Trophoblast cell (in vitro differentiated cells and primary cell): ENCODE data around the gene NOP56.
A peak's percentile ranks its signal among the peaks of the same experiment; 100 is the strongest.

Experiments
- DNase-seq, 2 donors: peaks; one replicate each; pipeline ENCODE4 v3.0.0-alpha.2; 2016
- H2AFZ ChIP-seq: 2 replicates; pipeline ENCODE4 v1.6.1; 2013; ENCODE audit warnings: low read length, moderate library complexity, mild to moderate bottlenecking; ENCODE audit not compliant: insufficient read depth, poor library complexity
- H2AK5ac ChIP-seq: 2 replicates; pipeline ENCODE4 v1.6.1; 2013; ENCODE audit warnings: mild to moderate bottlenecking, low read length
- H2BK120ac ChIP-seq: 2 replicates; pipeline ENCODE4 v1.6.1; 2013; ENCODE audit warnings: low read length, mild to moderate bottlenecking, moderate library complexity; ENCODE audit not compliant: insufficient read depth, poor library complexity
- H2BK12ac ChIP-seq: 2 replicates; pipeline ENCODE4 v1.6.1; 2013; ENCODE audit warnings: mild to moderate bottlenecking, low read length, moderate library complexity
- H2BK5ac ChIP-seq: 2 replicates; pipeline ENCODE4 v1.6.1; 2013; ENCODE audit warnings: low read length, low read depth, moderate library complexity, mild to moderate bottlenecking; ENCODE audit not compliant: poor library complexity
- H3K14ac ChIP-seq: 2 replicates; pipeline ENCODE4 v1.6.1; 2013; ENCODE audit warnings: mild to moderate bottlenecking, low read length
- H3K18ac ChIP-seq: 2 replicates; pipeline ENCODE4 v1.6.1; 2013; ENCODE audit warnings: mild to moderate bottlenecking, low read length
- H3K23ac ChIP-seq: 2 replicates; pipeline ENCODE4 v1.6.1; 2013; ENCODE audit warnings: low read length
- H3K27ac ChIP-seq: 2 replicates; pipeline ENCODE4 v1.5.1; 2013; ENCODE audit warnings: low read depth, mild to moderate bottlenecking, inconsistent platforms, low read length, moderate library complexity
- H3K27me3 ChIP-seq: 2 replicates; pipeline ENCODE4 v1.6.1; 2013; ENCODE audit warnings: inconsistent platforms, mild to moderate bottlenecking, low read length, moderate library complexity; ENCODE audit not compliant: insufficient read depth
- H3K36me3 ChIP-seq, 2 experiments: 1 replicate in 1 of 2; 2 replicates in 1 of 2; pipeline ENCODE4 v1.6.1; 2013; ENCODE audit warnings: low read length in 2 of 2, mild to moderate bottlenecking in 2 of 2, moderate library complexity in 1 of 2; ENCODE audit not compliant: insufficient read depth in 2 of 2, control insufficient read depth in 1 of 2
- H3K4ac ChIP-seq: 2 replicates; pipeline ENCODE4 v1.6.1; 2013; ENCODE audit warnings: low read depth, mild to moderate bottlenecking, low read length, moderate library complexity
- H3K4me1 ChIP-seq, 2 experiments: 1 replicate in 1 of 2; 2 replicates in 1 of 2; pipeline ENCODE4 v1.6.1; 2013; ENCODE audit warnings: low read length in 2 of 2, mild to moderate bottlenecking in 2 of 2, moderate library complexity in 1 of 2; ENCODE audit not compliant: insufficient read depth in 2 of 2, control insufficient read depth in 1 of 2
- H3K4me2 ChIP-seq: 2 replicates; pipeline ENCODE4 v1.6.1; 2013; ENCODE audit warnings: inconsistent platforms, mild to moderate bottlenecking, low read length, moderate library complexity
- H3K4me3 ChIP-seq: 2 replicates; pipeline ENCODE4 v1.5.1; 2013; ENCODE audit warnings: mild to moderate bottlenecking, low read depth, low read length, inconsistent platforms
- H3K79me1 ChIP-seq: one replicate; pipeline ENCODE4 v1.6.1; 2013; ENCODE audit warnings: low read length
- H3K79me2 ChIP-seq: 2 replicates; pipeline ENCODE4 v1.6.1; 2013; ENCODE audit warnings: low read length, mild to moderate bottlenecking; ENCODE audit not compliant: control insufficient read depth, insufficient read depth, poor library complexity
- H3K9ac ChIP-seq: 2 replicates; pipeline ENCODE4 v1.6.1; 2013; ENCODE audit warnings: mild to moderate bottlenecking, low read length
- H3K9me3 ChIP-seq: 2 replicates; pipeline ENCODE4 v1.6.1; 2013; ENCODE audit warnings: low read depth, mild to moderate bottlenecking, control low read depth, inconsistent platforms, low read length; ENCODE audit not compliant: insufficient read depth
- H4K12ac ChIP-seq: 2 replicates; pipeline ENCODE4 v1.6.1; 2013; ENCODE audit warnings: low read depth, mild to moderate bottlenecking, low read length, moderate library complexity
- H4K8ac ChIP-seq: 2 replicates; pipeline ENCODE4 v1.6.1; 2013; ENCODE audit warnings: low read depth, mild to moderate bottlenecking, low read length, moderate library complexity
- H4K91ac ChIP-seq: one replicate; pipeline ENCODE4 v1.6.1; 2013; ENCODE audit warnings: low read depth, mild to moderate bottlenecking, low read length, moderate library complexity
- WGBS: extraction: QIAGEN DNeasy Blood & Tissue Kit; methylation state at CpG from one replicate; pipeline ENCODE4 v1.1.7; 2013; ENCODE audit warnings: missing lambda C conversion rate; ENCODE audit not compliant: insufficient read length, insufficient coverage; ENCODE audit errors: extremely low coverage; 5-methylcytosine and 5-hydroxymethylcytosine counted together

NOP56 gene

GRCh38 chr20:2691127-2691526 is 38.7 kb downstream of the NOP56 start:
- Histone ChIP-seq H3K4me3 (no peak overlapping the region), H3K27ac (no peak overlapping the region), H3K36me3 (no peaks in the 10 kb centered on the region), H2AFZ (no peak overlapping the region), H2BK5ac (no peak overlapping the region), H3K79me2 (no peaks in the 10 kb centered on the region), H4K8ac (no peak overlapping the region), H3K27me3 (peaks cover 76% of the 10 kb centered on the region), H3K18ac (no peak overlapping the region), H3K4me1 (peaks cover 7 to 10% of the 10 kb centered on the region in 2 experiments), H2BK120ac (no peak overlapping the region), H2BK12ac (no peak overlapping the region), H3K4me2 (no peak overlapping the region), H3K23ac (no peak overlapping the region), H4K91ac (no peak overlapping the region), H3K14ac (no peak overlapping the region), H3K79me1 (no peaks in the 10 kb centered on the region), H3K9me3 (peaks cover 6% of the 10 kb centered on the region), H2AK5ac (no peak overlapping the region), H4K12ac (no peak overlapping the region), H3K4ac (no peak overlapping the region), H3K9ac (no peak overlapping the region)
- WGBS = no CpG with 5 or more reads among the region's 8 CpGs
- DNase-seq = no peak

DNA sequence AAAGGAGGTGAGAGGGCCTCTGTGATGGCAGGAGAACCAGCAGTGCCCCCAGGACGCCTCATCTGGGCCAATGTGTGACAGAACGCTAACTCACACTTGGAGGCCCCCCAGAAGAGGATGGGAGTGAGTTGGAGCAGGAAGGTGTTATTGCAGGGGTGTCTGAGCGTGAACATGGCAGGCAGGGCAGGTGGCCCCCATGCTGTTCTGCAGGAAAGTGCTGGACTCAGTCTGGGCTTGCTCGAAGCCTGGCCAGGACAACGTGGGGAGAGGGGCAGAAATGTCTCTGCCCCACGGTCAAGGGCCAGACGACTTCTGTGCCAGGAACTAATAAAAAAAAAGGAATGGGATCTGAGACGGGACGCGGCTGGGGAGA is 39.2 kb downstream of the NOP56 start:
- Histone ChIP-seq H3K27me3 (peaks cover 75% of the 10 kb centered on the region), H3K36me3 (no peaks in the 10 kb centered on the region), H3K14ac (no peak overlapping the region), H2AK5ac (no peak overlapping the region), H3K9ac (no peak overlapping the region), H4K91ac (no peak overlapping the region), H3K79me2 (no peaks in the 10 kb centered on the region), H3K27ac (no peak overlapping the region), H3K4ac (no peak overlapping the region), H3K9me3 (peaks cover 7% of the 10 kb centered on the region), H2BK12ac (no peak overlapping the region), H3K79me1 (no peaks in the 10 kb centered on the region), H4K8ac (no peak overlapping the region), H4K12ac (no peak overlapping the region), H2BK5ac (no peak overlapping the region), H2AFZ (no peak overlapping the region), H2BK120ac (no peak overlapping the region), H3K18ac (no peak overlapping the region), H3K4me1 (peaks cover 7 to 10% of the 10 kb centered on the region in 2 experiments), H3K4me2 (no peak overlapping the region), H3K4me3 (no peak overlapping the region), H3K23ac (no peak overlapping the region)
- WGBS = no CpG with 5 or more reads among the region's 10 CpGs
- no peak for DNase-seq

- Histone ChIP-seq H3K18ac (peak within 1 kb of the TSS; percentile 27), H3K4me1 (peaks cover 7 to 10% of the 10 kb centered on the region in 2 experiments)
Measured at GRCh38 chr20:2692036-2692885, 39.8 kb downstream of the NOP56 start, which contains the start of gene EBF4. Gene EBF4 (plus strand): TSS chr20:2692780. CDS start chr20:2693646, 866 bp downstream.

DNA sequence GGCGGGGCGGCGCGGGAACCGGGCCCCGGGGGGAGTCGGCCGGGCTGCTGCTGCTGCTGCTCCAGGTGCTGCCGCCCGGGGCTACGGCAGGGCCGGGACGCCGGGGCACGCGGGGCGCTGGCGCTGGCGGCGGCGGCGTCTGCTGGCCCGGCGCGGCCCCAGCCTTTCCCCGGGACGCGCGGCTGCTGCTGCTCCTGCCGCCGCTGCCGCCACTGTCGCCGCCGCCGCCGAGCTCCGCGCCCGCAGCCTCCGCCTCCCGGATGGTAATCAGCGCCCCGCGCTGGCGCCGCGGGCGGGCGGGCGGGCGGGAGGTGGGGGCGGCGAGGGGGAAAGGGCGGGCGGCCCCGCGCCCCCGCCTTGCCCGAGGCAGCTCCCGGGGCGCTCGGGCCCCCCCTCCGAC is 40.5 kb downstream of the NOP56 start:
- H2AK5ac ChIP-seq = no peak overlapping the region
- H2BK120ac ChIP-seq = no peak overlapping the region
- H3K79me1 ChIP-seq = no peaks in the 10 kb centered on the region
- no peak overlapping the region for H2BK5ac ChIP-seq
- H3K4me2 ChIP-seq = peak overlapping the region; percentile 50
- H2BK12ac ChIP-seq = no peak overlapping the region
- H3K23ac ChIP-seq = no peak overlapping the region
- H3K79me2 ChIP-seq = no peaks in the 10 kb centered on the region
- WGBS = no CpG with 5 or more reads among the region's 64 CpGs
- no peak overlapping the region for H3K4ac ChIP-seq
- no peak overlapping the region for H3K27ac ChIP-seq
- H4K91ac ChIP-seq = no peak overlapping the region
- H3K14ac ChIP-seq = no peak overlapping the region
- no peaks in the 10 kb centered on the region for H3K36me3 ChIP-seq
- H3K4me3 ChIP-seq = peak overlapping the region; percentile 12
- no peak overlapping the region for H3K9ac ChIP-seq
- no peak overlapping the region for H4K8ac ChIP-seq
- H3K18ac ChIP-seq = no peak overlapping the region
- H3K4me1 ChIP-seq = peaks cover 7 to 10% of the 10 kb centered on the region in 2 experiments
- peaks cover 66% of the 10 kb centered on the region for H3K27me3 ChIP-seq
- H4K12ac ChIP-seq = no peak overlapping the region
- no peak overlapping the region for H2AFZ ChIP-seq
- peaks cover 9% of the 10 kb centered on the region for H3K9me3 ChIP-seq
- DNase-seq = peak in 1 of 2 donors; percentile 16

More at GRCh38 chr20:2692036-2692885, 39.8 kb downstream of the NOP56 start, which contains the start of gene EBF4:
- Histone ChIP-seq H2BK12ac (no peak within 1 kb of the TSS), H3K27me3 (peaks cover 71% of the 10 kb centered on the region), H2BK5ac (no peak within 1 kb of the TSS), H3K9ac (no peak within 1 kb of the TSS), H3K4me2 (peak within 1 kb of the TSS; percentile 58), H3K4ac (no peak within 1 kb of the TSS), H3K27ac (no peak within 1 kb of the TSS), H4K8ac (peak within 1 kb of the TSS; percentile 65), H3K9me3 (peaks cover 9% of the 10 kb centered on the region), H3K79me1 (no peaks in the 10 kb centered on the region), H2BK120ac (peak within 1 kb of the TSS; percentile 6), H2AFZ (peak within 1 kb of the TSS; percentile 61), H2AK5ac (no peak within 1 kb of the TSS), H3K79me2 (no peaks in the 10 kb centered on the region), H3K23ac (no peak within 1 kb of the TSS), H3K14ac (peak within 1 kb of the TSS; percentile 13), H4K91ac (no peak within 1 kb of the TSS), H3K36me3 (no peaks in the 10 kb centered on the region), H3K4me3 (peak within 1 kb of the TSS; percentile 67), H4K12ac (peak within 1 kb of the TSS; percentile 37)
- peak in 1 of 2 donors; percentile 18 for DNase-seq
- no CpG with 5 or more reads among the region's 106 CpGs for WGBS
